GM21515 (cell line): Measurements from ENCODE around the gene DDX47.

Experiments used
- ATAC-seq: cut with Tn5 transposase; IDR thresholded peaks from one replicate; pipeline ENCODE4 v1.9.1; 2021; ENCODE audit not compliant: unreplicated experiment

Gene DDX47

DNA sequence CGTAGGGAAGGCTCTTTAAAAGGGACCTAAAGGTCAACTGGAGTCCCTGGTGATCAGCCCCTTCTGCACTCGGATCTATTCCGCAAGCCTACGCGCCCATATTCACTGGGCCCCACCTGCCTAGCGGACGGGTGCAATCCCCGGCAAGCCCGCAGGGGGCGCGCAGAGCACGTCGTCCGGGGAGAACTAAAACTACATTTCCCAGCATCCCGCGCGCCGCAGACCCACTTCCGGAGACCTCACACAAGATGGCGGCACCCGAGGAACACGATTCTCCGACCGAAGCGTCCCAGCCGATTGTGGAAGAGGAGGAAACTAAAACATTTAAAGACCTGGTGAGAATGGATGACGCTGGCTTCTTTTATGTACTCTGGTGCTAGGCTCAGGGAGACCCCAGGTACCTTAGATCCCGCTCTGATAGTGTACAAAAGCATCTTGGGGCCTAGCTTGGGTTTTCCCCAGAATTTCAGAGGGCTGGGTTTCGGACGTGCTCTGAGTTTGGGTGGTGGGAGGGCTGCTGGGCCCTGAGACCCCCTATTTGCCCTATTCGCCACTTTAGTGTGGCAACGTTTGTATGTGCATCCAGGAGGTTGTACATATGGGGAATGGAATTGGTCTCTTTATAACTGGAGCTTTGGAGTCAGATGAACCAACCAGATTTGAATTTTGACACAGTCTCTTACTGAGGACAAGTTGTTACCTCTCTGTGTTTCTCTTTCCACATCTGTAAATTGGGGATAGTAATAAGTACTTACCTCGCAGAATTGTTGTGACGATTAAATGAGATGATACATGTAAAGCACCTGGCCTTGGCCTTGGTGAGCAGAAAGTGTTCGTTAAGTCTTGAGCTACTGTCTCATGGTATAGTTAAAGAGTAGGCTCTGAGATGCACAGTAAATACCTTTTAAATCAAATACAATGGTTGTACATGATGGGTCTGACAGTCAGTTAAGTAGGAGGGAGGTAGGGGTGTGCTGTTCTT, at the start of gene DDX47:
DDX47 (plus strand) TSS at position 227 of the 982 bp plus-strand sequence; CDS start at position 249, 22 bp downstream.
- ATAC-seq: peak; percentile 87

DNA sequence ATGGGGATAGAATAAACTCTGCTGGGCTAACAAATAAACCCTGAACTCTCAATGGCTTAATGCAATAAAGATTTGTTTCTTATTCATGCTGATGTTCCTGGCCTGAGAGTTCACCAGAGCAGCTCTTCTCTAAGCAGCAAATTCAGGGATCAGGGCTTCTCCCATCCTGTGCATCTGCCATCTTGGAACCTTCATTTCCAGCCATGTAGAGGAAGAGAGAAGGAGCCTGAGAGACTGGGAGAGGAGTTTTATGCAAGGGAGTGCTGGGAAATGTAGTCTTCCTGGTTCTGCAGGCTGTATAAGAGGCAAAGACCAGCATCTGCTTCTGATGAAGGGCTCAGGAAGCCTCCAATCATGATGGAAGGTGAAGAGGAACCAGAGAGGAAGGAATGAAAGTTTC, 48.3 kb upstream of the DDX47 start:
- ATAC-seq: no peak

DNA sequence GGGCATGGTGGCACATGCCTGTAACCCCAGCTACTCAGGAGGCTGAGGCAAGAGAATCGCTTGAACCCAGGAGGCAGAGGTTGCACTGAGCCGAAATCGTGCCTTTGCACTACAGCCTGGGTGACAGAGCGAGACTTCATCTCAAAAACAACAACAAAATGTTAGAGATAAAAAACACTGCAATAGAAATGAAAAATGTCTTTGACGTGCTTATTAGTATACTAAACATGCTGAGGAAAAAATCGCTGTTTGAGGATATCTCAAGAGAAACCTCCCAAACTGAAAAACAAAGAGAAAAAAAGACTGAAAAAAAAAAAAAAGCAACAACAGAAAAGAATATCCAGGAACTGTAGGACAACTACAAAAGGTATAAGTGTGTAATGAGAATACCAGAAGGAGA, 42.9 kb upstream of the DDX47 start:
- ATAC-seq: no peak

DNA sequence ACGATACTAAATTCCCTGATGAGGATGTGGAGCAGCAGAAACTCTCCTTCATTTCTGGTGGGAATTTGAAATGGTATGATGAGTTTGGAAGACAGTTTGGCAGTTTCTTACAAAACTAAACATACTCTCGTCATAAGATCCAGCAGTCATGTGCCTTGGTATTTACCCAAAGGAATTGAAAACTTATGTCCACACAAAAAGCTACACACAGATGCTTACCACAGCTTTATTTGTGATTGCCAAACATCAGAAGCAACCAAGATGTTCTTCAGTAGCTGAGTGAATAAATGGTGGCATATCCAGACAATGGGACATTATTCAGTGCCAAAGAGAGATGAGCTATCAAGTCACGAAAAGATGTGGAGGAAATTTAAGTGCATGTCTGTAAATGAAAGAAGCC, 38.4 kb upstream of the DDX47 start:
- ATAC-seq: no peak

DNA sequence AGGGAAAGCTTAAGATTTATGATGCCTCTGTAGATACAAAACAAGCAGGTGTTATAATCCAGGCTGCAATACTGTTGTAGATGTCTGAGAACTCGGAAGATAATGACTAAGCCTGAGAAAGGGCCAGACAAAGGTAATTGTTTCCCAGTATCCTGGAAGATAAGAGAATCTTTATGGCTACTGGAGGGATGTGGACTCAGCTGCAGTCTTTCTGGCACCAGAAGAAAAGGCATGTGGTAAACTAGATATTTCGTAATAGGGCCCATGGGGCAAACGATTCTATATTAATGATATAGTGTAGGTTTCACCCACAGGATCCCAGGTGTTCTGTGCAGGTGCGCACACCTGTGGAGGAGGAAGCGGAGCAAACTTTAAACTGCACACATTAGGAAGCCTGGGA, 36.9 kb upstream of the DDX47 start:
- ATAC-seq: no peak

DNA sequence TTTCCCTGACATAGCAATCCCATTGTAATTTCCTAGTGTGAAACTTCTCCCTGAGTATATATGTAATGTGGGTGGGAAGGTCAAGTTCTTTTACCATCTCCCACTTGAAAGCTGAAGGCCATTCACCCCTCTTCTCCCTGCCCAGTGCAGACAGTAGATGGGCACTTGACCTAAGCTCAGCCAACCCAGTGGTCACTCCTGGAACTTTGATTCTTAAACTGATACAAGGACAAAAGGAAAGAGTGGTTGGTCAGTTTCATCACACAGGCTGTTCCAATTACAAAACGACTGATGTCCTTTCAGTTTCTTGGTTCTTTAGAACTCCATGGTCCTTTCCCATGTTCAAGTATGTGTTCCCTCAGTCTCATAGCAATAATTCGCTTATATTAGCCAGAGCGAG, 36.1 kb upstream of the DDX47 start:
- ATAC-seq: no peak

DNA sequence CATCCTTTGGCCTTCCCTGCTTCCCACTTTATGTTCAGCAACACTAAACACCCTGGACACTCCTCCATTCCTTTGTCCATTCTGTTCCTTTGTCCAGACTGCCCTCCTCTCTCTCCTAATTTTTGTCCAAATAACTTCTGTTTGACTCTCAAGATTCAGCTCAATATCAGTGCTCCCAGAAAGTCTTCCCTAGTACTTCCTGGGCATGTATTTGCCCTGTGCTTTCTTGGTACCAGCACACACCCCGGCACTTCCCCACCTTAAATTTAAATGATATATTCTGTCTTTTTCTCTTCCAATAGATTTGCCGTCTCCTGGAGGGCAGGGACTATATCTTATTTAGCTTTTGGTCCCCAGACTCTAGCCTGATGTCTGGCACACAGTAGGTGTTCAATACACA, 34.1 kb upstream of the DDX47 start:
- no peak for ATAC-seq

DNA sequence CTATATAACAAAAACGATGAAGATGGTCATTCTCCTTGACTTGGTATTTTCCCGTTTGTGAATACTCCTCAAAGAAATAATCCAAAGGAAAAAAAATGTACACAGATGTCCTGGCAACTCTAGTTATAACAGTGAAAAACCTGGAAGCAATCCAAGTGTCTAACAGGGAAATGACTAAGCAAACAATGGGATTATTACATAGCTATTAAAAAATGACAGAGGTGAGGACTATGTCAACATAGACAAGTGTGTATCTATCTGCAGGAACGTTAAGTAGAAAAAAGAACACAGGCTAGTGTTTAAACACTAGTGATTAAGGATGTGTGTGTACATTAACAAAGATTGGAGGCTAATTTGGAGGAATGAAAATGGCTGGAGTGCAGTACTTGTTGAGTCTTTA, 33.6 kb upstream of the DDX47 start:
- ATAC-seq: no peak

DNA sequence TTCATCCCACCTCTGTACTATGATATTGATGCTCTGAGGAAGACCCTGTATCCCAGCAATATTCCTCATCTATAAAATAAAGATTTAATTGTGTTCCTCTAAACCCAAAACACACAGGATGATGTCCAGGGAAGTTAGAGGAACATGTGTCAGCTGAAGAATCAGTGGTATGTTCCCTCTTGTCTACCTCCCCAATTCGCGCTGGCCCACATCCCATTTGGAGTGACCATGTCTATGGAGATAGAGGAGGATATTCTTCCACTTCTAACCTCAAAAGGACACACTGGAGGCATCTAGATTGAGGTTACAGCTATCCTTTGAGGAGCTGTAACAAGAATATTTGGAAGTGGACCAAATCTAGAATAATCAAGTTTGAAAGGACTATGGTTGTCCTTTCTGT, 29.0 kb upstream of the DDX47 start:
- ATAC-seq: no peak

DNA sequence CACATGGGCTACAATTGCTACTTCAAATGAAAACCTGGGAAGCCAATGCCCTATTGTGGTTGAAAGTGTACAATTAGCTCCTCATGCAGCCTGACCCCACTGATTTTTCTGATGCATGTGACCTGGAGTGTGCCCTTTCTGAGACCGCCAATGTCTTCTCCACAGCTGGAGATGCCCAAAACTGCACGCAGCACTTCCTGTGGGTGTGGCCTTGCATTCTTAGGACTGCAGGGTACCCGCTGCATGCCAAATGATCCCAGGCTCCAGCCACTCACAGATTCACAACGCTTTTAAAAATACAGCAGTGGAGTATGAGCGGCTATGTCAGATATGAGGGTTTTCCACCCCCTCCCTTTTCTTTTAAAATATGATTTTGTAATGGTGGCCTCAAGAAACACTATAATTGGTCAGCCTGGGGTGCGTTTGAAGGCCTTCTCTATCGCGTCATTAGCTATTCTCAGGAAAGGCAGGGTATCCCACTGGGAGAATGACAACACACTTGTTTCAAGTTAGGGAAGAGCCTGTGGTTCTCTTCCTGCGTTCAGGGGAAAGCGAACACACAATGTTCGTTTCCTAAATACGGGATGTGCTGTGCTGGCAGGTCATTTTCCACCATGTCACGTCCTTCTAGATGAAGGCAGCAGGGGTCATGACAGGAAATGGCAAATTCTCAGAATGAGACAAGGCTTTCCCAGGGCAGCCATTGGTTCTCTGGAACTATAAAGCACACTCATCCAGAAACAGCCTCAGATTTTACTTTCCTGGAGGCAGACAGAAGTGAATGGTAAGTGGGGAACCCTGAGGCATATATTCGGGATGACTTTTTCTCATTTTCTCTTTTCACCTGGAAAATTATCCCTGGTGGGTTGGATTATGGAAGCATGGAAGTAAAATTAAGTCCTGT, 28.0 kb upstream of the DDX47 start, which contains the start of gene APOLD1:
APOLD1 (plus strand) TSS at position 749 of the 904 bp plus-strand sequence; CDS start at position 782, 33 bp downstream.
- ATAC-seq: no peak

DNA sequence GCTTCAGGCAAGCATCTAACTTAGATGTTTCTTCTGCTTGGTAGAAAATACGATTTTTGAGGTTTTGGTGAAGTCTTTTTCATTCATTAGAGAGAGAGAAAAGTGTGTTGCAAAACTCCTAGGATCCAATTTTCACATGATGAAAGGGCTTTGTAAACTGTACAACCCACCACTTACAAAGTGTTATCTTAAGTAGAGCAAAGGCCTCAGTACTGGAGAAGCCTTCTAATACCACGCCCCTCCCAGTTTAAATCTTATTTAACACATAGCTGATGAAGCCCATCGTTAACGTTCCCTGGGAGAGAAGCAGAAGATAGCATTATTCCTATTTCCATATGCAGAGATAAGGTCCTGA, 26.8 kb upstream of the DDX47 start:
- ATAC-seq: no peak

DNA sequence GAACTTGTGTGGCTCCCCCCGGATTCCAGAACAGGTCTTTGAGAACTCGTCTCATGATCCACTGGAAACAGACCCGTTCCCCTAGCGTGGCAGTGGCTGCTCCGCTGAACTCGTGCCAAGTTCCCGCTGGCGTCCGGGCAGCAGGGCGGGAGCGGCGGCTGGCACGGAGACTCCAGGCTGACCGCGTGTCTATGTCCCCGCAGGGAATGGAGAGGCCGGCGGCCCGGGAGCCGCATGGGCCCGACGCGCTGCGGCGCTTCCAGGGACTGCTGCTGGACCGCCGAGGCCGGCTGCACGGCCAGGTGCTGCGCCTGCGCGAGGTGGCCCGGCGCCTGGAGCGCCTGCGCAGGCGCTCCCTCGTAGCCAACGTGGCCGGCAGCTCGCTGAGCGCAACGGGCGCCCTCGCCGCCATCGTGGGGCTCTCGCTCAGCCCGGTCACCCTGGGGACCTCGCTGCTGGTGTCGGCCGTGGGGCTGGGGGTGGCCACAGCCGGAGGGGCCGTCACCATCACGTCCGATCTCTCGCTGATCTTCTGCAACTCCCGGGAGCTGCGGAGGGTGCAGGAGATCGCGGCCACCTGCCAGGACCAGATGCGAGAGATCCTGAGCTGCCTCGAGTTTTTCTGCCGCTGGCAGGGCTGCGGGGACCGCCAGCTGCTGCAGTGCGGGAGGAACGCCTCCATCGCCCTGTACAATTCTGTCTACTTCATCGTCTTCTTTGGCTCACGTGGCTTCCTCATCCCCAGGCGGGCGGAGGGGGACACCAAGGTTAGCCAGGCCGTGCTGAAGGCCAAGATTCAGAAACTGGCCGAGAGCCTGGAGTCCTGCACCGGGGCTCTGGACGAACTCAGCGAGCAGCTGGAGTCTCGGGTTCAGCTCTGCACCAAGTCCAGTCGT, 26.2 kb upstream of the DDX47 start:
- peak; percentile 85 for ATAC-seq

DNA sequence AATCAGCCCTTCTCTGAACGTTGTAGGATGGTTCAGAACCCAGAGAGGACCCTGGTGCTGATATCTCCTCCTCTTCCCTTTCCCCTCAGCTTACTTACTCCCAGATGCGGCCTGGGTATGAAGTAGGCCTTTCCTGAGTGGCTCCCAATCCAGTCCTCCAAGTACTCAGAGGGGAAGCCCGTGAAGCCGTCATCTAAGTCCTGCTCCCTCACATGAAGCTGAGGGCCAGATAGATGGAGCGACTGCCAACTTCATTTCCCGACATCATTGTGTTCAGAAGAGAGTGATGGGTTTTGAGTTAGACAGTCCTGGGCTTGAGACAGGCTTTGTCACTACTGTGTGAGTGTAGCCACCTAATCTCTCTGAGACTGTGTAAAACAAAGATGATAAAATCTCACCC, 25.0 kb upstream of the DDX47 start:
- no peak for ATAC-seq

DNA sequence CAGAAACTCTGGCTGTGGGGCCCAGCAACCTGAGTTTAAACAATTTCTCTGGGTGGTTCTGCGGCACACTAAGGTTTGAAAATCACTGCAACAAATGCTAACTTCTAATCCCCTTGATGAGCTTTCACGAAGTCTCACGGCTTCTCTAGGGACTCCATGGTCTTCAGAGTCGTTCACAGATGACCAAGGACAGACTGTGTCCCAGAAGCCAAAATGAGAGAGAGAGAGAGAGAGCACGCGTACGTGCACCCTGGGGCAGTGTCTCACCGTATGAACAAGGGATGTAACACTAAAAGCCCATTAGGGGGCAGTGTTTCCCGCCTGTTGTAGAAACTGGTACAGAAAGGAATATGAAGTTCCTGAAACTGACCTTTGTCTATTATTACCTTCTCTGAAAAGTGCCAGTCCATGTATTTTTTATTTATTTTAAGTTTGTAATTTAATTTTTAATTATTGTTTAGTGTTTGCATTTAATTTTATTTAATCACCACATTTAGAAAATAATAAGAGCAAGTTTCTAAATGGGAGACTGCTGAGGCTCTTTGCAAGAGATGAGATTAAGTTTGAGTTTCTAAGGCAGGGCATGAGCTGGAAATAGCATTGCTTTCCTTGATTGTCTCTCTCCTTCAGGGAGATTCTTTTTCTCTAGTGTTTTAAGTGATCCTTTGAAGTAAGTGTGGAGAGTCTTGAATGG, 24.3 kb upstream of the DDX47 start:
- ATAC-seq: peak; percentile 61

DNA sequence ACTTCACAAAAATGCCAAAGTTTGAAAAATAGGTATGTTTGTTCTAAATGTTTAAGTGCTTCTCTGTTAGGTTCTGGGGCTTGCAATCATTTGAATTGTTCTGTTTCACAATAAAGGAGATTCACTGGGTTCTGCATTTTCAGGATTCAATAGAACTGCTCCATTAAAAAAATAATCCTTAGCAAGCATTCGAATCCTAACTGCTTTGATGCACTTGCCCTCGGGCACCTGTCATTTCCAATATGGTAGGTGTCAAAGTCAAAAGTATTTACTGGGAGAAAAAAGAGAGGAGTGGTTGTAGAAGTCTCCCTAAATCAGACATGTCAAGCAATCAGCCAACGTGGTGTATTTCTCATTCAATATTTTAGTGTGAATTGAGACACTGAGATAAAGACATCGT, 22.2 kb upstream of the DDX47 start:
- no peak for ATAC-seq

DNA sequence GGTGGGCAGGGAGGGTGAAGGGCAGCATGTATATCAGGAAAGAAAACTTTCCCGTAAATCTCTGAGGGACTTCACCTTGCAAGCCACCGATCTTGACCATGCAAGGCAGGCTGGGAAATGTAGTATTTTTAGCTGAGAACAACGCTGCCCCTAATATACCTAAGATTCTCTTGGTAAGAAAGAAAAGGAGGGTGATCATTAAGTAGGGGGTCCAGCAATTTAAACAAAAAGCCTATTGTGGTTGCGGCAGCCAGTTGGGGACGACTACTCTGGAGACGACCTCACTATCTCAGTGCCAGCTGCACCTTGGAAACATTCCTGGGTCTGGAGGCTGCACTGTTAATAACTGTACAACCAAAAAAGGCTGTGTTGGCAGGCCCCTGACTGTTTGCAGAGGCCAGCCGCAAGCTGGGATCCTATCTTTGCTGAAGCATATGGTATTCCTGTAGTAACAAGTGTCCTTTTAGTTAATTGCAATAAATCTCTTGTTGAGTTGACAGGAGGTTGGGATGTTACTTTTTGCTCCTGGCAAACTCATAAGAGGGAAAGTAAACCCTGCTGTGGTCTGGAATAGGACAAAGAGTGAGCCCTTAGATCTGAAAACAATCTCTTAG, 21.3 kb upstream of the DDX47 start:
- no peak for ATAC-seq

DNA sequence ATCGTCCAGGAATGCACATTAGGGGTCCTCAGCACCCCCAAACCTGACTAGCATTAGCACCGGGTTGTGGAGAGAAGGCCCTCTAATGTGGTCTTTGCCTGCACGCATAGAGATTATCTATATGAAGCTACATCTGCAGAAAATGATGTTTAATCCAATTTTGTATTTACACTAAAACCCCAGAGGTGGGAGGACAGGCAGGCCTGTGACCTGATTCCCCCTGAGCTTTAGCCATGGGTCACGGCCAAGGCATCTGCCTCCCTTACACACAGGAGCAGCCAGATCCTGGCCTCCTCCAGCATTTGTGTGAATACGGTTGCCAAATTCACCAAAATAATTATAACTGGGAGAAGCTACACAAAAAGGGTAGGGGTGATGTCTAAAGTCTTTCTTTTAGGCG, 20.7 kb upstream of the DDX47 start:
- no peak for ATAC-seq

DNA sequence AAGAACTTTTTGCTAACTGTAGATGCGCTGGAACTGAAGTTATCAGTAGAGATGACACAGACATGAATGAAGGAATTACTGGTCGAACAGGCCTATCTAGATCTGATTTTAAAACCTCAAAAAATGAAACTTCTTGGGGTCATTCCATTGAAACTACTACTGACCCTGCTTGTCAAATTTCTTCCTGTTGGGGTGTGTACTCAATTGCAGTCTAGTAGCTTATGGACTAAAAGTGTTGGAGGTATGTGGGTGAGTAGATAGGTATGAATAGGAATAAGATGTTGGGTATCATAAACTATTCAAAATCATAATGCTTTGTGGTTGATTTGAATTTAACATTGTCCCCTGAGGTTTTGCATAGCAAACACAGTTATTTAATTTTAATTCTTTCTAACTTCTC, 18.5 kb upstream of the DDX47 start:
- ATAC-seq: no peak

DNA sequence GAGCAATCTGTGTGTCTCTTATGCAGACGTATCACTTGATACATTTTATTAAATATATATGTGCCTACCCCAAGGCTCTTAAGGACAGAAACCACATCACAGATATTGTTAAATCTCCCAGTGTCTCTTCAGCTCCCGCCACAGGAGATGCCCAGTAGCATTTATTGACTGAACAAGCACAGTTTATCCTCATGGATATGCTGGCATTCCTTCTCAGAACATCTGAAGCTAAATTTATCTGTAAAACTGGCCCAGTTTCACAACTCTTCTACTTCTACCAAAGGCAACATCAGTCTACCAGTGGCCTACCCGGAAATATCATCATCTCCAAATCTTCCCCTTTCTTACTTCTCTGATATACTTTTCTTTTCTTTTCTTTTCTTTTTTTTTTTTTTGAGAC, 17.0 kb upstream of the DDX47 start:
- ATAC-seq: no peak
